K562 (cell line): Measurements from ENCODE around the gene COL5A1. TPM values are rescaled to one million over a fixed set of nuclear protein-coding genes. Genes with fewer than 3 reads are reported as not detected.

Experiments used
- ATAC-seq: fragments of 200-7000 bp; cut with Tn5 transposase; 3 replicates; pipeline ENCODE4 v1.9.1; 2020; ENCODE audit warnings: moderate library complexity
- BruUV-seq: library from RNA; stranded (reverse); fragments of 400-500 nt; replicated peaks from 2 replicates; lab custom pipeline; 2021; lab: Mats Ljungman, UMichigan
- CTCF ChIA-PET: fragments of 300-600 bp; formaldehyde crosslinking; extraction: SDS; loops from one replicate; lab custom pipeline; 2021; ENCODE audit warnings: low intra/inter-chr PET ratio; lab: Yijun Ruan, JAX
- POLR2A ChIA-PET: fragments of 300-600, 350-650 bp; sonication (Branson Sonifier 250); formaldehyde crosslinking; extraction: SDS; loops from one replicate; lab custom pipeline; 2021; ENCODE audit warnings: antibody characterized with exemption, inconsistent platforms; lab: Yijun Ruan, JAX
- DNase-seq, 4 experiments: peaks; one replicate each; pipeline versions ENCODE4 v3.0.0 to v3.0.0-alpha.2; 2011 to 2018; ENCODE audit warnings: low spot score in 3 of 4, mixed read lengths in 3 of 4; ENCODE audit errors: extremely low read depth in 1 of 4
- FAIRE-seq: peaks from 2 replicates; lab custom pipeline; 2011; peaks lifted over from hg19 to GRCh38; lab: Jason Lieb, UNC
- H2AFZ ChIP-seq: 2 replicates; pipeline ENCODE4 v1.6.0; 2011; ENCODE audit warnings: low read depth, low read length, control low read depth, inconsistent platforms
- H3K27ac ChIP-seq: fragments of 200-600 bp; 3 replicates; pipeline ENCODE4 v1.8.0; 2011; ENCODE audit warnings: low read depth, mild to moderate bottlenecking, control low read depth, inconsistent platforms, low read length, moderate library complexity, mixed read lengths; ENCODE audit errors: extremely low read depth
- H3K27me3 ChIP-seq, 2 experiments: fragments of 300-600 bp in 1 of 2; 2 replicates in 1 of 2; 3 replicates in 1 of 2; pipeline versions ENCODE4 v1.6.0 to v1.8.0; 2011; ENCODE audit warnings: inconsistent platforms in 2 of 2, low read length in 2 of 2, mild to moderate bottlenecking in 1 of 2, mixed read lengths in 1 of 2, moderate library complexity in 1 of 2; ENCODE audit not compliant: control insufficient read depth in 2 of 2, insufficient read depth in 2 of 2
- H3K36me3 ChIP-seq: fragments of 300-600 bp; 3 replicates; pipeline ENCODE4 v1.8.0; 2011; ENCODE audit warnings: mild to moderate bottlenecking, low read length, inconsistent platforms; ENCODE audit not compliant: control insufficient read depth, insufficient read depth
- H3K4me1 ChIP-seq, 2 experiments: fragments of 200-600 bp in 1 of 2; replicated peaks in 1 of 2; 2 replicates in 1 of 2; 3 replicates in 1 of 2; pipeline versions ENCODE4 v1.5.1 to v1.8.0; 2011; ENCODE audit warnings: inconsistent platforms in 2 of 2, low read length in 2 of 2, mild to moderate bottlenecking in 1 of 2, mixed read lengths in 1 of 2, moderate library complexity in 1 of 2; ENCODE audit not compliant: control insufficient read depth in 2 of 2, insufficient read depth in 2 of 2
- H3K4me2 ChIP-seq: 2 replicates; pipeline ENCODE4 v1.6.1; 2011; ENCODE audit warnings: low read length, control low read depth, inconsistent platforms, mixed read lengths; ENCODE audit not compliant: insufficient read depth
- H3K4me3 ChIP-seq: fragments of 200-600 bp; sonication (generic), shearing (Covaris generic); 2 replicates; pipeline ENCODE4 v1.5.1; 2016; ENCODE audit warnings: control low read depth, inconsistent platforms
- H3K79me2 ChIP-seq: fragments of 200-600 bp; 3 replicates; pipeline ENCODE4 v1.8.0; 2011; ENCODE audit warnings: low read length, inconsistent platforms; ENCODE audit not compliant: control insufficient read depth, insufficient read depth
- H3K9ac ChIP-seq, 2 experiments: 2 replicates each; pipeline versions ENCODE4 v1.6.0 to v1.6.1; 2011; ENCODE audit warnings: low read depth in 2 of 2, low read length in 2 of 2, control low read depth in 1 of 2, inconsistent platforms in 1 of 2, mild to moderate bottlenecking in 1 of 2, mixed read lengths in 1 of 2; ENCODE audit not compliant: insufficient read depth in 1 of 2
- H3K9me1 ChIP-seq: one replicate; pipeline ENCODE4 v1.6.0; 2011; ENCODE audit warnings: inconsistent platforms, mild to moderate bottlenecking, low read length, moderate library complexity; ENCODE audit not compliant: control insufficient read depth, insufficient read depth
- H3K9me3 ChIP-seq: replicated peaks from 2 replicates; pipeline ENCODE4 v1.5.1; 2011; ENCODE audit warnings: low read depth, low read length, inconsistent platforms; ENCODE audit not compliant: control insufficient read depth, insufficient read depth
- H4K20me1 ChIP-seq: replicated peaks from 2 replicates; pipeline ENCODE4 v1.6.1; 2011; ENCODE audit warnings: low read length, inconsistent platforms, mixed read lengths; ENCODE audit not compliant: control insufficient read depth, insufficient read depth
- MIER1 ChIP-seq: fragments of 450-650 bp; IDR thresholded peaks from 2 replicates; pipeline ENCODE4 v1.6.1; 2016; ENCODE audit warnings: antibody characterized with exemption, mild to moderate bottlenecking, low read depth
- NFYB ChIP-seq: IDR thresholded peaks from 2 replicates; pipeline ENCODE4 v1.6.1; 2011; ENCODE audit warnings: mild to moderate bottlenecking, moderate library complexity; ENCODE audit not compliant: insufficient read length; ENCODE audit errors: extremely low read depth
- POLR2H ChIP-seq: IDR thresholded peaks from 2 replicates; pipeline ENCODE4 v1.6.1; 2016; ENCODE audit warnings: missing genetic modification characterization, low read depth, mild to moderate bottlenecking, control low read depth, missing compliant biosample characterization, moderate library complexity
- ZNF668 ChIP-seq: fragments of 250-450 bp; sonication (Bioruptor Pico); IDR thresholded peaks from 2 replicates; pipeline ENCODE4 v1.8.0; 2022; ENCODE audit warnings: mild to moderate bottlenecking, inconsistent platforms
- WGBS: fragments of 100-300 bp; shearing (Covaris generic); methylation state at CpG from one replicate; pipeline ENCODE4 v1.1.6; 2016; ENCODE audit warnings: low coverage, mixed read lengths; ENCODE audit not compliant: insufficient coverage; ENCODE audit errors: missing lambda C conversion rate; 5-methylcytosine and 5-hydroxymethylcytosine counted together
- in situ Hi-C: fragments of 300-500 bp; cut with MboI; formaldehyde crosslinking; loops from 4 replicates; pipeline ENCODE4 v1.15.0; 2018; ENCODE audit warnings: inconsistent platforms, mixed read lengths
- intact Hi-C: fragments of 100-400 bp; cut with micrococcal nuclease; formaldehyde crosslinking; loops from 2 replicates; pipeline ENCODE4 v1.14.2; 2022
- polyA plus RNA-seq, 8 experiments: library from polyadenylated mRNA; depleted of rRNA in 4 of 8; stranded (reverse) in 5 of 8; unstranded in 3 of 8; fragments of >200 nt; fragmentation: Nextera tagmentation in 2 of 8; fragmentation: Illumina TruSeq in 1 of 8; extraction: Ambion mirVana in 2 of 8; extraction: Trizol in 1 of 8; gene quantifications; 2 replicates each; pipeline versions ENCODE4 v1.2.1 to v1.2.3, GENCODE V29; 2011 to 2014; ENCODE audit warnings: inconsistent platforms in 1 of 8, missing spikeins in 1 of 8
- total RNA-seq, 7 experiments: library from RNA; depleted of rRNA in 6 of 7; stranded (reverse); fragments of >200 nt in 6 of 7; fragmentation: Illumina TruSeq in 2 of 7; extraction: Trizol in 2 of 7; gene quantifications; 2 replicates each; pipeline versions ENCODE4 v1.2.1 to v1.2.3, GENCODE V29; 2011 to 2021; ENCODE audit warnings: low replicate concordance in 1 of 7
- TF ChIP-seq, protein P1 (sequence below), 2 experiments: IDR thresholded peaks; 2 replicates each; pipeline ENCODE4 v1.6.1; 2011; ENCODE audit warnings: borderline replicate concordance in 1 of 2, control low read depth in 1 of 2, low read depth in 1 of 2, low read length in 1 of 2, mild to moderate bottlenecking in 1 of 2, mixed read lengths in 1 of 2, moderate library complexity in 1 of 2; ENCODE audit not compliant: insufficient read depth in 1 of 2, insufficient read length in 1 of 2, poor library complexity in 1 of 2, severe bottlenecking in 1 of 2; ENCODE audit errors: extremely low read depth in 1 of 2
- TF ChIP-seq, protein P2 (sequence below): sonication (generic); formaldehyde crosslinking; IDR thresholded peaks from 2 replicates; pipeline ENCODE4 v1.8.0; 2022; ENCODE audit warnings: mild to moderate bottlenecking, low read depth, missing genetic modification reagents
- TF ChIP-seq, protein P3 (sequence below): sonication (generic); formaldehyde crosslinking; IDR thresholded peaks from 2 replicates; pipeline ENCODE4 v1.8.0; 2022; ENCODE audit warnings: mild to moderate bottlenecking, missing genetic modification reagents

Gene COL5A1
- total and polyA plus RNA-seq, 9 of the 15 experiments (the other 6 are each of a cell fraction or from before 2014, with no cell fraction given) = under 0.01 to 0.13 (median 0.04) TPM; not detected in 6

DNA sequence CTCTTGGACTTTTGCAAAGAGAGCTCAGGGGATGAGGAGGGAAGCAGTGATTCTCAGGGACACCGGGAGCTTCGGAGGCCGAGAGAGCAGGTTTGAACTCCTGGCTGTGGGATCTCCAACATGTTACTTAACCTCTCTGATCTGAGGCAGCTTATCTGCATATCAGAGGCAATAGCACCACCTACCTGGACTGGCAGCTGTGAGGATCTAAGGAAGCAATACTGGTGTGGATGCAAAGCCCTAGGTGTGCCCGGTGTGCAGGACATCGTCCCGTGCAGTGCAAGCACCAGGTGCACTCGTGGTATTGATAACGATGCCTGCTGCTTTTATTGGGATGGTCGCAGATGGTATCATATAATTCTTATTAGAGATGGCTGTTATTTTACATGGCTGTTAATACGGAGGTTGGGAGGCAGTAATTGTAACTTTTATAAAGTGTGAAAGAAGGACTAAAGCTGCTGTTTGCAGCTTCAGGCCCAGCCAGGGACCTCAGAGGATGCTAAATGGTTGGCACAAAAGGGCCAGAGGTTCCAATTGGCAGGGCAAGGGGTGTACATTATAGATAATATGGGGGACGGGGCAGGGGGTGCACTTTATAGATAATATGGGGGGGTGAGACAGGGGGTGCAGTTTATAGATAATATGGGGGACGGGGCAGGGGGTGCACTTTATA lies 14.9 kb downstream of the COL5A1 start:
- intact Hi-C loops (no loop called here), in situ Hi-C loops (no loop called here)
- no peaks in the 10 kb centered on the region for H4K20me1 ChIP-seq
- H3K9me1 ChIP-seq = no peaks in the 10 kb centered on the region
- ChIA-PET CTCF (interaction anchor here (0.6 kb wide), 1 partner anchor 1646 kb away, joined by 3 read pairs; no protein-coding TSS in a partner anchor), POLR2A (no interaction called here)
- no peak overlapping the region for H2AFZ ChIP-seq
- H3K27me3 ChIP-seq = no peaks in the 10 kb centered on the region; a peak in 1 of 5 replicates
- H3K4me1 ChIP-seq = no peaks in the 10 kb centered on the region
- no peak for DNase-seq
- H3K36me3 ChIP-seq = no peaks in the 10 kb centered on the region
- TF ChIP-seq MIER1 = no peak
- TF ChIP-seq POLR2H (tag) = no peak
- TF ChIP-seq, protein P1, sequence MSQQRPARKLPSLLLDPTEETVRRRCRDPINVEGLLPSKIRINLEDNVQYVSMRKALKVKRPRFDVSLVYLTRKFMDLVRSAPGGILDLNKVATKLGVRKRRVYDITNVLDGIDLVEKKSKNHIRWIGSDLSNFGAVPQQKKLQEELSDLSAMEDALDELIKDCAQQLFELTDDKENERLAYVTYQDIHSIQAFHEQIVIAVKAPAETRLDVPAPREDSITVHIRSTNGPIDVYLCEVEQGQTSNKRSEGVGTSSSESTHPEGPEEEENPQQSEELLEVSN (IDR thresholded peaks at IDR 0.05; ENCODE audit: borderline replicate concordance in 1 of 2, extremely low read depth in 1 of 2, insufficient read depth in 1 of 2, insufficient read length in 1 of 2, low read depth in 1 of 2, low read length in 1 of 2, poor library complexity in 1 of 2, severe bottlenecking in 1 of 2) = no peak
- no peak for TF ChIP-seq ZNF668 (CRISPR knock-in tag)
- TF ChIP-seq, protein P2, sequence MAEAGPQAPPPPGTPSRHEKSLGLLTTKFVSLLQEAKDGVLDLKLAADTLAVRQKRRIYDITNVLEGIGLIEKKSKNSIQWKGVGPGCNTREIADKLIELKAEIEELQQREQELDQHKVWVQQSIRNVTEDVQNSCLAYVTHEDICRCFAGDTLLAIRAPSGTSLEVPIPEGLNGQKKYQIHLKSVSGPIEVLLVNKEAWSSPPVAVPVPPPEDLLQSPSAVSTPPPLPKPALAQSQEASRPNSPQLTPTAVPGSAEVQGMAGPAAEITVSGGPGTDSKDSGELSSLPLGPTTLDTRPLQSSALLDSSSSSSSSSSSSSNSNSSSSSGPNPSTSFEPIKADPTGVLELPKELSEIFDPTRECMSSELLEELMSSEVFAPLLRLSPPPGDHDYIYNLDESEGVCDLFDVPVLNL (CRISPR knock-in tag) = no peak
- TF ChIP-seq, protein P3, sequence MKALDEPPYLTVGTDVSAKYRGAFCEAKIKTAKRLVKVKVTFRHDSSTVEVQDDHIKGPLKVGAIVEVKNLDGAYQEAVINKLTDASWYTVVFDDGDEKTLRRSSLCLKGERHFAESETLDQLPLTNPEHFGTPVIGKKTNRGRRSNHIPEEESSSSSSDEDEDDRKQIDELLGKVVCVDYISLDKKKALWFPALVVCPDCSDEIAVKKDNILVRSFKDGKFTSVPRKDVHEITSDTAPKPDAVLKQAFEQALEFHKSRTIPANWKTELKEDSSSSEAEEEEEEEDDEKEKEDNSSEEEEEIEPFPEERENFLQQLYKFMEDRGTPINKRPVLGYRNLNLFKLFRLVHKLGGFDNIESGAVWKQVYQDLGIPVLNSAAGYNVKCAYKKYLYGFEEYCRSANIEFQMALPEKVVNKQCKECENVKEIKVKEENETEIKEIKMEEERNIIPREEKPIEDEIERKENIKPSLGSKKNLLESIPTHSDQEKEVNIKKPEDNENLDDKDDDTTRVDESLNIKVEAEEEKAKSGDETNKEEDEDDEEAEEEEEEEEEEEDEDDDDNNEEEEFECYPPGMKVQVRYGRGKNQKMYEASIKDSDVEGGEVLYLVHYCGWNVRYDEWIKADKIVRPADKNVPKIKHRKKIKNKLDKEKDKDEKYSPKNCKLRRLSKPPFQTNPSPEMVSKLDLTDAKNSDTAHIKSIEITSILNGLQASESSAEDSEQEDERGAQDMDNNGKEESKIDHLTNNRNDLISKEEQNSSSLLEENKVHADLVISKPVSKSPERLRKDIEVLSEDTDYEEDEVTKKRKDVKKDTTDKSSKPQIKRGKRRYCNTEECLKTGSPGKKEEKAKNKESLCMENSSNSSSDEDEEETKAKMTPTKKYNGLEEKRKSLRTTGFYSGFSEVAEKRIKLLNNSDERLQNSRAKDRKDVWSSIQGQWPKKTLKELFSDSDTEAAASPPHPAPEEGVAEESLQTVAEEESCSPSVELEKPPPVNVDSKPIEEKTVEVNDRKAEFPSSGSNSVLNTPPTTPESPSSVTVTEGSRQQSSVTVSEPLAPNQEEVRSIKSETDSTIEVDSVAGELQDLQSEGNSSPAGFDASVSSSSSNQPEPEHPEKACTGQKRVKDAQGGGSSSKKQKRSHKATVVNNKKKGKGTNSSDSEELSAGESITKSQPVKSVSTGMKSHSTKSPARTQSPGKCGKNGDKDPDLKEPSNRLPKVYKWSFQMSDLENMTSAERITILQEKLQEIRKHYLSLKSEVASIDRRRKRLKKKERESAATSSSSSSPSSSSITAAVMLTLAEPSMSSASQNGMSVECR (CRISPR knock-in tag) = no peak
- no peak for TF ChIP-seq NFYB
- no peak overlapping the region for H3K4me3 ChIP-seq
- no peak overlapping the region for H3K9ac ChIP-seq
- WGBS = 28% methylated on average over 12 of the region's 12 CpGs
- FAIRE-seq = no peak
- H3K79me2 ChIP-seq = no peaks in the 10 kb centered on the region
- BruUV-seq = no TSS peak
- H3K4me2 ChIP-seq = no peak overlapping the region
- H3K9me3 ChIP-seq = peaks cover under 1% of the 10 kb centered on the region; the same call in 1 of the 2 replicates
- H3K27ac ChIP-seq = no peak overlapping the region
- ATAC-seq = no peak
